Measurements from ENCODE around the gene EPN1.
A peak's percentile ranks its signal among the peaks of the same experiment; 100 is the strongest.

The EPN1 gene

GRCh38 chr19:55640577-55641425 lies 34.2 kb upstream of the EPN1 start, which contains the start of gene ZNF580:
ZNF580 (plus strand) TSS chr19:55641002; CDS start chr19:55642509, 1,507 bp downstream.
- no peak for TF ChIP-seq CTCF (IDR thresholded peaks at IDR 0.05)
- Histone ChIP-seq H3K9me3 (no peaks in the 10 kb centered on the region), H3K36me3 (peaks cover 21% of the 10 kb centered on the region), H3K27ac (peak within 1 kb of the TSS; percentile 83), H3K4me3 (ENCODE audit: low read depth in 1 of 2, low read length in 1 of 2) (peak within 1 kb of the TSS; percentile 73 to 96), H3K4me1 (ENCODE audit: control insufficient read depth in 1 of 2, insufficient read depth in 1 of 2, low read depth in 1 of 2, low read length in 1 of 2) (peaks cover 53 to 66% of the 10 kb centered on the region in 2 experiments), H3K27me3 (peaks cover 36% of the 10 kb centered on the region)

- peaks cover 21% of the 10 kb centered on the region for H3K36me3 ChIP-seq
- peak overlapping the region; percentile 83 for H3K27ac ChIP-seq
- no peaks in the 10 kb centered on the region for H3K9me3 ChIP-seq
- peak overlapping the region; percentile 73 to 96 for H3K4me3 ChIP-seq (ENCODE audit: low read depth in 1 of 2, low read length in 1 of 2)
- H3K27me3 ChIP-seq, result peaks cover 36% of the 10 kb centered on the region
- no peak for TF ChIP-seq CTCF (IDR thresholded peaks at IDR 0.05)
- H3K4me1 ChIP-seq (ENCODE audit: control insufficient read depth in 1 of 2, insufficient read depth in 1 of 2, low read depth in 1 of 2, low read length in 1 of 2), result peaks cover 45 to 58% of the 10 kb centered on the region in 2 experiments
Measured at GRCh38 chr19:55641426-55642152, 33.4 kb upstream of the EPN1 start.

GRCh38 chr19:55642153-55643002 lies 32.6 kb upstream of the EPN1 start:
- Histone ChIP-seq H3K27ac (peak overlapping the region; percentile 83), H3K36me3 (peaks cover 21% of the 10 kb centered on the region), H3K4me1 (ENCODE audit: control insufficient read depth in 1 of 2, insufficient read depth in 1 of 2, low read depth in 1 of 2, low read length in 1 of 2) (peaks cover 46 to 57% of the 10 kb centered on the region in 2 experiments), H3K4me3 (ENCODE audit: low read depth in 1 of 2, low read length in 1 of 2) (peak overlapping the region; percentile 73 to 96), H3K27me3 (peaks cover 38% of the 10 kb centered on the region), H3K9me3 (no peaks in the 10 kb centered on the region)
- no peak for TF ChIP-seq CTCF (IDR thresholded peaks at IDR 0.05)

- Histone ChIP-seq H3K4me1 (ENCODE audit: control insufficient read depth in 1 of 2, insufficient read depth in 1 of 2, low read depth in 1 of 2, low read length in 1 of 2) (peaks cover 53 to 66% of the 10 kb centered on the region in 2 experiments), H3K27me3 (peaks cover 47% of the 10 kb centered on the region), H3K36me3 (peaks cover 18% of the 10 kb centered on the region), H3K4me3 (ENCODE audit: low read depth in 1 of 2, low read length in 1 of 2) (peak within 1 kb of the TSS; percentile 73 to 96), H3K9me3 (no peaks in the 10 kb centered on the region), H3K27ac (peak within 1 kb of the TSS; percentile 83)
- no peak for TF ChIP-seq CTCF (IDR thresholded peaks at IDR 0.05)
Measured at GRCh38 chr19:55643003-55643886, 31.8 kb upstream of the EPN1 start, which contains the start of gene ZNF581. ZNF581 (plus strand) TSS chr19:55643649; CDS start chr19:55644572, 923 bp downstream.

Measured in neutrophil (primary cell).